NB4 (cell line): ENCODE results near the gene CBR1.

Source experiments
- DNase-seq: peaks from one replicate; pipeline ENCODE4 v3.0.0; 2010; ENCODE audit warnings: low read depth
- H3K4me3 ChIP-seq: one replicate; pipeline ENCODE4 v1.5.1; 2011; ENCODE audit warnings: mild to moderate bottlenecking, low read depth, low read length, moderate library complexity
- CTCF ChIP-seq: IDR thresholded peaks from one replicate; pipeline ENCODE4 v1.5.1; 2012; ENCODE audit warnings: low read depth, low read length
- MYC ChIP-seq: IDR thresholded peaks from 2 replicates; pipeline ENCODE4 v1.6.1; 2011; ENCODE audit warnings: low read depth, low read length
- POLR2A ChIP-seq: IDR thresholded peaks from 2 replicates; pipeline ENCODE4 v1.6.1; 2011; ENCODE audit warnings: mild to moderate bottlenecking; ENCODE audit not compliant: insufficient read length; ENCODE audit errors: extremely low read depth
- TF ChIP-seq, protein P1 (sequence below): IDR thresholded peaks from 2 replicates; pipeline ENCODE4 v1.6.1; 2011; ENCODE audit warnings: low read depth, low read length

CBR1 gene

GRCh38 chr21:36034211-36034913 lies 35.5 kb upstream of the CBR1 start:
- H3K4me3 ChIP-seq = no peak overlapping the region
- TF ChIP-seq CTCF (no peak), POLR2A (no peak), MYC (no peak)
- TF ChIP-seq, protein P1, sequence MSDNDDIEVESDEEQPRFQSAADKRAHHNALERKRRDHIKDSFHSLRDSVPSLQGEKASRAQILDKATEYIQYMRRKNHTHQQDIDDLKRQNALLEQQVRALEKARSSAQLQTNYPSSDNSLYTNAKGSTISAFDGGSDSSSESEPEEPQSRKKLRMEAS = no peak
- DNase-seq = no peak

DNA sequence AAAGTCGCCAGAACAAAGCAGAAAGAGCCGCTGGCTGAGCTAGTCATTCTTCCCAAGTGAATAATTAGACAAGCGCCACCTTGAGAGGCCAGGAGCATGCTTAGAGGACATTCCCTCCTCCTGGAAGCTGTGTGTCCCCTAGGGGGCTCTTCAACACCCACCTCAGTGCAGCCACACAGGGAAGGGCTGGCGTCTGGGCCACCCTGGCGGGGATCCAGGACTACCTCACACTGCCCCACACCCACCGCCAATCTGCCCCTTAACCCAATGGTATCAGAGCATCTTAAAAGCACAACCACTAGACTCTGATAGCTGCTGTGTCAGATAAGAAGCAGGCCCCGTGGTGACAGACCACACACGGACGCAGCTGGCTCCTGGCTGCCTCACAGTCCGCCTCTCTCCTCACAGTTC lies 34.4 kb upstream of the CBR1 start:
- TF ChIP-seq POLR2A = no peak
- TF ChIP-seq, protein P1 = no peak
- TF ChIP-seq MYC = no peak
- TF ChIP-seq CTCF = no peak
- DNase-seq = no peak
- no peak overlapping the region for H3K4me3 ChIP-seq

DNA sequence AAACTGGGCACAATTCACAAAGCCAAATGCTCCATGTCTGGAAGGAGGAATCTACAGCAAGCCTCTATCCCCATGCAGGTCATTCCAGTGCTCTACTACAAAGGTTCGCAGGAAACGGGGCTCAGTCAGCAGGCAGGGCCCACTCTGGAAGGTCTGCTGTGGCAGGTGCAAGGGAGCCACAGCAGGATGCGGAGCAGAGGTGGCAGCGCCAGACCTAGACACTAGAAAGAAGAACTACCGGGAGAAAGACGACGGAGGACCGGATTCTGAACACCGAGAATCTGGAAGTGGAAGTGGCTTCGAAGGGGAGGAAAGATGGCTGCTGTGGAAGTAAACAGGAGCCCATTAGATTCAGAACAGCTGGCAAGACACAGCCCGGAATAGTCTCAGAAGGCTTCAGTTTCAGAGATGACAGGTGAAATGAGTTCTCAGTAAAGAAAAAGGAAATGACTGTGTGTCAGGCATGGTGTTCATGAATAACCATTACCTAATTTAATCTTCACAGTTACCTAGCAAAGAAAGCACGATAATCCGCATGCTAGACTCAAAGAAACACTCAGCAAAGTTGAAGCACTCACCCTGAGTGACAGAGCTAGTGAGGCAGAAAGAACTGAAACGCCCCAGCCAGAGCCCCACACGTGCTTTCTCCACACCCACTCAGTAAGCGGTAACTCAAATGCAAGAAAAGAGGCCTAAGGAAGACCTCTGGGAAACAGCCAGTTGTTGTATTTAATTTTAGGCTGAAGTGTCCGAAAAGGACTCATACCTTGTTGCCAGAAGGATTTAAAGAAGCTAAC lies 30.9 kb upstream of the CBR1 start:
- DNase-seq = no peak
- no peak overlapping the region for H3K4me3 ChIP-seq
- no peak for TF ChIP-seq POLR2A
- TF ChIP-seq, protein P1 = no peak
- TF ChIP-seq CTCF = no peak
- TF ChIP-seq MYC = no peak

DNA sequence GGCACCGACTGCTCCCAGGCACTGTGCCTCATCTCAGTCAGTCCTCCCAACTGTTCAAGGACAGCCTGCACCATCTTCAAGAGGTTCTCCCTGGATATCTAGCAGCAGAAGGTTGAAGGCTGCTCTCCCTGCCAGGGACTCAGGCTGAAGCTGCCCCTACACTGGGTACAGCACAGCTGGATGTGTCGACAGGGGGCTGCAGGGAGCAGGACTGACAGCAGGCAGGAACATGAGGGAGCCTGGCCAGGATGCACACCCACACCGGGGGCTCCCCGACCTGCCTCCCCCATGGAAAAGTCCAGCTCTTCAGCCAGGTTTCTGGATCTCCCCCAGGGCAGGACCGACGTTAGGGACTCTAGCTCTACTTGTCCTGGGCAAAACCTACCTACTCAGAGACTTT lies 30.0 kb upstream of the CBR1 start:
- H3K4me3 ChIP-seq = no peak overlapping the region
- TF ChIP-seq, protein P1 = no peak
- TF ChIP-seq MYC (no peak), POLR2A (no peak), CTCF (no peak)
- no peak for DNase-seq

DNA sequence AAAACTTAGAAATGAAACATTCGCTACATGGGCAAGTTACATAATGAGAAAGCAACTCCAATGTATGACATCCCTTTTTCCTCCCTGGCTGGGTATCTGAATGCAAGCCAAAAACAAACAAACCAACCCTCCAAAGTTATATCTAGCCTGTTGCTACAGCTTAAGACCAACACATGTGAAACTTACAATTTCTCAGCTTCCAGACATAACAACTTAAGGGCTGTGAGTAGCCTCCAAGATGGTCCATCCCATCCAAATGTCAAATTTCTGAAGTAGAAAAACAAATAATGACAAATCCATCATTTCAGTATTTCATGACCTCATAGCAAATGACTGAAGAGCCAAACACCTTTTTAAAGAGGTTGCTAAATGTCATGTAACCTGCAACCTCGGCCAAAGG lies 29.4 kb upstream of the CBR1 start:
- no peak for DNase-seq
- TF ChIP-seq MYC = no peak
- TF ChIP-seq, protein P1 = no peak
- no peak for TF ChIP-seq POLR2A
- TF ChIP-seq CTCF = no peak
- no peak overlapping the region for H3K4me3 ChIP-seq
